NT2/D1 (cell line): ENCODE data around the gene SNX2.

ENCODE experiments used
- DNase-seq: peaks from one replicate; pipeline ENCODE4 v3.0.0-alpha.2; 2011; ENCODE audit warnings: low read depth, low spot score
- H3K27me3 ChIP-seq: 2 replicates; pipeline ENCODE4 v1.6.0; 2011; ENCODE audit warnings: mild to moderate bottlenecking; ENCODE audit not compliant: insufficient read length, insufficient read depth
- H3K36me3 ChIP-seq: 2 replicates; pipeline ENCODE4 v1.6.1; 2011; ENCODE audit warnings: mild to moderate bottlenecking, low read length, mixed read lengths; ENCODE audit not compliant: insufficient read depth, insufficient read length
- H3K4me1 ChIP-seq: 2 replicates; pipeline ENCODE4 v1.5.1; 2011; ENCODE audit not compliant: insufficient read depth, insufficient read length
- H3K4me3 ChIP-seq: 2 replicates; pipeline ENCODE4 v1.5.1; 2011; ENCODE audit warnings: low read depth; ENCODE audit not compliant: insufficient read length
- H3K9ac ChIP-seq: 2 replicates; pipeline ENCODE4 v1.6.0; 2011; ENCODE audit warnings: low read depth; ENCODE audit not compliant: insufficient read length
- H3K9me3 ChIP-seq: 2 replicates; pipeline ENCODE4 v1.5.1; 2011; ENCODE audit warnings: mild to moderate bottlenecking, low read length; ENCODE audit not compliant: insufficient read depth
- SUZ12 ChIP-seq: IDR thresholded peaks from 2 replicates; pipeline ENCODE4 v1.6.1; 2011; ENCODE audit not compliant: insufficient read length, insufficient read depth; ENCODE audit errors: extremely low read depth
- YY1 ChIP-seq: IDR thresholded peaks from 2 replicates; pipeline ENCODE4 v1.6.1; 2011; ENCODE audit not compliant: insufficient read length, insufficient read depth
- ZNF274 ChIP-seq: IDR thresholded peaks from 2 replicates; pipeline ENCODE4 v1.6.1; 2011; ENCODE audit warnings: mild to moderate bottlenecking, low read depth, low read length

The SNX2 gene

GRCh38 chr5:122874179-122874875 lies 99.4 kb downstream of the SNX2 start:
- H3K36me3 ChIP-seq: no peaks in the 10 kb centered on the region
- no peak for TF ChIP-seq ZNF274
- TF ChIP-seq SUZ12: no peak
- no peak for TF ChIP-seq YY1
- no peak overlapping the region for H3K9ac ChIP-seq
- H3K4me1 ChIP-seq: no peaks in the 10 kb centered on the region
- no peak for DNase-seq
- H3K4me3 ChIP-seq: no peak overlapping the region
- H3K9me3 ChIP-seq: no peaks in the 10 kb centered on the region
- H3K27me3 ChIP-seq: no peaks in the 10 kb centered on the region

GRCh38 chr5:122877518-122877917 lies 102.6 kb downstream of the SNX2 start:
- Histone ChIP-seq H3K4me3 (no peak overlapping the region), H3K27me3 (no peaks in the 10 kb centered on the region), H3K4me1 (no peaks in the 10 kb centered on the region), H3K9ac (no peak overlapping the region), H3K9me3 (no peaks in the 10 kb centered on the region), H3K36me3 (no peaks in the 10 kb centered on the region)
- TF ChIP-seq SUZ12 (no peak), ZNF274 (no peak), YY1 (no peak)
- DNase-seq: no peak

GRCh38 chr5:122879076-122879475 lies 104.2 kb downstream of the SNX2 start:
- DNase-seq: no peak
- no peaks in the 10 kb centered on the region for H3K27me3 ChIP-seq
- no peak for TF ChIP-seq YY1
- no peak for TF ChIP-seq ZNF274
- no peak for TF ChIP-seq SUZ12
- H3K4me3 ChIP-seq: no peak overlapping the region
- no peaks in the 10 kb centered on the region for H3K4me1 ChIP-seq
- no peaks in the 10 kb centered on the region for H3K9me3 ChIP-seq
- H3K9ac ChIP-seq: no peak overlapping the region
- no peaks in the 10 kb centered on the region for H3K36me3 ChIP-seq
